HepG2 (cell line): Measurements from ENCODE around the gene SMTNL1. TPM values are rescaled to one million over a fixed set of nuclear protein-coding genes. Genes with fewer than 3 reads are reported as not detected.

Experiments used
- ARHGAP35 ChIP-seq: sonication (generic); formaldehyde crosslinking; IDR thresholded peaks from 2 replicates; pipeline ENCODE4 v1.9.0; 2022; ENCODE audit warnings: mild to moderate bottlenecking, inconsistent platforms, moderate library complexity, missing genetic modification reagents, borderline replicate concordance
- EHMT2 ChIP-seq: fragments of 200-600 bp; sonication (generic); IDR thresholded peaks from 2 replicates; pipeline ENCODE4 v1.7.0; 2017; ENCODE audit warnings: antibody characterized with exemption, low read depth, low read length, borderline replicate concordance
- EP300 ChIP-seq, 3 experiments: sonication (generic) in 1 of 3; formaldehyde crosslinking in 1 of 3; IDR thresholded peaks; 2 replicates each; pipeline versions ENCODE4 v1.5.1 to v1.6.1; 2011 to 2020; ENCODE audit warnings: low read depth in 2 of 3, low read length in 2 of 3, borderline replicate concordance in 1 of 3, improper control_type of control experiment in 1 of 3, mild to moderate bottlenecking in 1 of 3, missing genetic modification reagents in 1 of 3, moderate library complexity in 1 of 3
- HNF4G ChIP-seq, 2 experiments: sonication (generic) in 1 of 2; formaldehyde crosslinking in 1 of 2; IDR thresholded peaks; 2 replicates each; pipeline versions ENCODE4 v1.4.0 to v1.6.1; 2011 to 2020; ENCODE audit warnings: borderline replicate concordance in 2 of 2, low read depth in 2 of 2, mild to moderate bottlenecking in 2 of 2, low read length in 1 of 2, missing genetic modification reagents in 1 of 2, moderate library complexity in 1 of 2
- HOXA5 ChIP-seq: sonication (generic); formaldehyde crosslinking; IDR thresholded peaks from 2 replicates; pipeline ENCODE4 v1.4.0; 2020; ENCODE audit warnings: missing genetic modification reagents
- KDM2A ChIP-seq: sonication (generic); formaldehyde crosslinking; IDR thresholded peaks from 2 replicates; pipeline ENCODE4 v1.4.0; 2020; ENCODE audit warnings: low read depth, missing genetic modification reagents, borderline replicate concordance
- KDM5B ChIP-seq: sonication (generic); formaldehyde crosslinking; IDR thresholded peaks from 2 replicates; pipeline ENCODE4 v1.4.0; 2020; ENCODE audit warnings: missing genetic modification reagents, mild to moderate bottlenecking, borderline replicate concordance
- KMT2B ChIP-seq: IDR thresholded peaks from 2 replicates; pipeline ENCODE4 v1.6.1; 2016; ENCODE audit warnings: missing genetic modification reagents, missing compliant biosample characterization
- NCOA5 ChIP-seq: sonication (generic); formaldehyde crosslinking; IDR thresholded peaks from 2 replicates; pipeline ENCODE4 v1.4.0; 2020; ENCODE audit warnings: missing genetic modification reagents
- NCOR1 ChIP-seq: fragments of 200-600 bp; sonication (generic); IDR thresholded peaks from 2 replicates; pipeline ENCODE4 v1.7.0; 2017; ENCODE audit warnings: antibody characterized with exemption, low read length, borderline replicate concordance
- NFATC3 ChIP-seq: sonication (generic); formaldehyde crosslinking; IDR thresholded peaks from 2 replicates; pipeline ENCODE4 v1.5.1; 2020; ENCODE audit warnings: mild to moderate bottlenecking, missing genetic modification reagents
- POLR2A ChIP-seq, 2 experiments: IDR thresholded peaks; 2 replicates each; pipeline ENCODE4 v1.6.1; 2011; ENCODE audit warnings: low read depth in 2 of 2, low read length in 2 of 2, mild to moderate bottlenecking in 1 of 2, moderate library complexity in 1 of 2; ENCODE audit not compliant: insufficient read depth in 1 of 2
- RXRA ChIP-seq: sonication (generic); formaldehyde crosslinking; IDR thresholded peaks from 2 replicates; pipeline ENCODE4 v1.5.1; 2020; ENCODE audit warnings: missing genetic modification reagents
- TARDBP ChIP-seq: sonication (generic); formaldehyde crosslinking; IDR thresholded peaks from 2 replicates; pipeline ENCODE4 v1.8.0; 2022; ENCODE audit warnings: mild to moderate bottlenecking, missing genetic modification reagents
- TRIM22 ChIP-seq: fragments of 450-650 bp; IDR thresholded peaks from 2 replicates; pipeline ENCODE4 v1.6.1; 2017
- XRCC5 ChIP-seq: fragments of 200-400 bp; formaldehyde crosslinking; optimal IDR thresholded peaks from 2 replicates; pipeline ENCODE3; 2017; ENCODE audit warnings: mild to moderate bottlenecking, low read length
- ZFP36L1 ChIP-seq: sonication (generic); formaldehyde crosslinking; IDR thresholded peaks from 2 replicates; pipeline ENCODE4 v1.8.0; 2022; ENCODE audit warnings: mild to moderate bottlenecking, missing genetic modification reagents, moderate library complexity
- ZNF17 ChIP-seq: sonication (generic); formaldehyde crosslinking; IDR thresholded peaks from 2 replicates; pipeline ENCODE4 v1.5.0; 2020; ENCODE audit warnings: mild to moderate bottlenecking, missing genetic modification reagents
- ZNF224 ChIP-seq: sonication (generic); formaldehyde crosslinking; IDR thresholded peaks from 2 replicates; pipeline ENCODE4 v1.5.0; 2020; ENCODE audit warnings: mild to moderate bottlenecking, missing genetic modification reagents
- ZNF333 ChIP-seq: sonication (generic); formaldehyde crosslinking; IDR thresholded peaks from 2 replicates; pipeline ENCODE4 v1.4.0; 2020; ENCODE audit warnings: mild to moderate bottlenecking, missing genetic modification reagents, borderline replicate concordance
- ZNF652 ChIP-seq: IDR thresholded peaks from 2 replicates; pipeline ENCODE4 v1.6.1; 2016; ENCODE audit warnings: low read depth, borderline replicate concordance
- ZNF687 ChIP-seq: sonication (generic); formaldehyde crosslinking; IDR thresholded peaks from 2 replicates; pipeline ENCODE4 v1.5.1; 2020; ENCODE audit warnings: mild to moderate bottlenecking, missing genetic modification reagents, moderate library complexity
- ZNF724P ChIP-seq: sonication (generic); formaldehyde crosslinking; IDR thresholded peaks from 2 replicates; pipeline ENCODE4 v1.8.0; 2022; ENCODE audit warnings: missing genetic modification reagents, borderline replicate concordance
- ZSCAN22 ChIP-seq: sonication (generic); formaldehyde crosslinking; IDR thresholded peaks from 2 replicates; pipeline ENCODE4 v1.4.0; 2020; ENCODE audit warnings: mild to moderate bottlenecking, missing genetic modification reagents
- polyA plus RNA-seq, 8 experiments: library from polyadenylated mRNA; depleted of rRNA in 3 of 8; stranded (reverse) in 7 of 8; unstranded in 1 of 8; fragments of >200 nt; fragmentation: Illumina TruSeq in 4 of 8; extraction: Trizol in 4 of 8; gene quantifications; 2 replicates each; pipeline versions ENCODE4 v1.2.1 to v1.2.3, GENCODE V29; 2011 to 2016; ENCODE audit warnings: low read depth in 4 of 8, missing spikeins in 1 of 8, mixed read lengths in 1 of 8; ENCODE audit not compliant: insufficient read depth in 1 of 8
- total RNA-seq, 5 experiments: library from RNA; depleted of rRNA; stranded (reverse); fragments of >200 nt; fragmentation: Illumina TruSeq; extraction: Trizol; gene quantifications; 2 replicates each; pipeline ENCODE4 v1.2.3, GENCODE V29; 2016; ENCODE audit warnings: low read depth in 1 of 5

SMTNL1 gene
- total and polyA plus RNA-seq, 2 of the 13 experiments (the other 11 are each of a cell fraction or from before 2014, with no cell fraction given) = 0.04 TPM; not detected in 1

- TF ChIP-seq ZSCAN22 (CRISPR knock-in tag) (no peak), RXRA (CRISPR knock-in tag) (peak; percentile 30; the same call in 1 of the 2 replicates), POLR2A (IDR thresholded peaks at IDR 0.05; ENCODE audit: insufficient read depth in 1 of 2, low read depth in 2 of 2, low read length in 2 of 2) (peak; percentile 41 to 63; a peak in 3 of 4 replicates), ZNF724P (CRISPR knock-in tag) (no peak), ZNF224 (CRISPR knock-in tag) (no peak), NFATC3 (CRISPR knock-in tag) (no peak), TARDBP (peak; percentile 72), KMT2B (CRISPR knock-in tag) (no peak), ZFP36L1 (CRISPR knock-in tag) (no peak), TRIM22 (no peak), HOXA5 (CRISPR knock-in tag) (peak; percentile 73), XRCC5 (no peak), KDM2A (CRISPR knock-in tag) (peak; percentile 41; the same call in 1 of the 2 replicates), NCOR1 (peak; percentile 15; the same call in 1 of the 2 replicates), EHMT2 (no peak), ARHGAP35 (no peak), KDM5B (peak; percentile 29; the same call in 1 of the 2 replicates), ZNF17 (CRISPR knock-in tag) (no peak), EP300 (IDR thresholded peaks at IDR 0.05; ENCODE audit: low read depth in 2 of 2, low read length in 2 of 2) (0 out of 4 replicates have a peak, but pooled peaks of 1 of the 2 experiments have one; percentile 2), EP300 (CRISPR knock-in tag; IDR thresholded peaks at IDR 0.05; ENCODE audit: borderline replicate concordance) (no peak), HNF4G (IDR thresholded peaks at IDR 0.05; ENCODE audit: borderline replicate concordance, low read depth, low read length) (no peak), HNF4G (CRISPR knock-in tag; IDR thresholded peaks at IDR 0.05; ENCODE audit: borderline replicate concordance, low read depth) (no peak), ZNF687 (peak; percentile 89), NCOA5 (CRISPR knock-in tag) (no peak), ZNF652 (CRISPR knock-in tag) (no peak), ZNF333 (CRISPR knock-in tag) (no peak)
Measured at GRCh38 chr11:57499413-57499982, 37.9 kb upstream of the SMTNL1 start (continued).
